ENCODE results near the gene OR1J2.

The OR1J2 gene, protein sequence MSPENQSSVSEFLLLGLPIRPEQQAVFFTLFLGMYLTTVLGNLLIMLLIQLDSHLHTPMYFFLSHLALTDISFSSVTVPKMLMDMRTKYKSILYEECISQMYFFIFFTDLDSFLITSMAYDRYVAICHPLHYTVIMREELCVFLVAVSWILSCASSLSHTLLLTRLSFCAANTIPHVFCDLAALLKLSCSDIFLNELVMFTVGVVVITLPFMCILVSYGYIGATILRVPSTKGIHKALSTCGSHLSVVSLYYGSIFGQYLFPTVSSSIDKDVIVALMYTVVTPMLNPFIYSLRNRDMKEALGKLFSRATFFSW

DNA sequence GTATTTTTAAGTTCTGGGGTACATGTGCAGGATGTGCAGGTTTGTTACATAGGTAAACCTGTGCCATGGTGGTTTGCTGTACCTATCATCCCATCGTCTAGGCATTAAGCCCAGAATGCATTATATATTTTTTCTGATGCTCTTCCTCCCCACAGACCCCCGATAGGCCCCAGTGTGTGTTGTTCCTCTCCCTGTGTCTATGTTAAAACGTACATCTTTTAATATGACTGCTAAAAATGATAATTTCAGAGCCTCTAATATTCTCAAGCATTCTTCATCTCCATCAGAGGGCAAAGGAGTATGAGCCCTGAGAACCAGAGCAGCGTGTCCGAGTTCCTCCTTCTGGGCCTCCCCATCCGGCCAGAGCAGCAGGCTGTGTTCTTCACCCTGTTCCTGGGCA lies at the start of gene OR1J2:
Gene OR1J2, plus strand, starts transcription at position 301 of the 400 bp plus-strand sequence. Its CDS starts 0 bp downstream, at position 301.
- H3K4me3 ChIP-seq (ENCODE audit: low read length) = no peak within 1 kb of the TSS
- no peak within 1 kb of the TSS for H2AFZ ChIP-seq (ENCODE audit: low read depth, low read length)
- no peaks in the 10 kb centered on the region for H3K36me3 ChIP-seq (ENCODE audit: insufficient read depth, low read length)
- H3K9me3 ChIP-seq (ENCODE audit: low read length) = no peaks in the 10 kb centered on the region
- H3K27me3 ChIP-seq (ENCODE audit: insufficient read depth, low read length) = peaks cover 8% of the 10 kb centered on the region
- H3K4me1 ChIP-seq (ENCODE audit: insufficient read depth, low read length) = no peaks in the 10 kb centered on the region

GRCh38 chr9:122463828-122464632 lies 46.6 kb upstream of the OR1J2 start:
- no peak overlapping the region for H3K4me3 ChIP-seq (ENCODE audit: low read length)
- H3K36me3 ChIP-seq (ENCODE audit: insufficient read depth, low read length) = no peaks in the 10 kb centered on the region
- no peaks in the 10 kb centered on the region for H3K9me3 ChIP-seq (ENCODE audit: low read length)
- no peak overlapping the region for H2AFZ ChIP-seq (ENCODE audit: low read depth, low read length)
- no peaks in the 10 kb centered on the region for H3K4me1 ChIP-seq (ENCODE audit: insufficient read depth, low read length)
- H3K27me3 ChIP-seq (ENCODE audit: insufficient read depth, low read length) = peaks cover 12% of the 10 kb centered on the region

GRCh38 chr9:122464633-122465567 lies 45.7 kb upstream of the OR1J2 start:
- Histone ChIP-seq H3K4me1 (ENCODE audit: insufficient read depth, low read length) (no peaks in the 10 kb centered on the region), H3K4me3 (ENCODE audit: low read length) (no peak overlapping the region), H3K9me3 (ENCODE audit: low read length) (no peaks in the 10 kb centered on the region), H3K27me3 (ENCODE audit: insufficient read depth, low read length) (peaks cover 12% of the 10 kb centered on the region), H3K36me3 (ENCODE audit: insufficient read depth, low read length) (no peaks in the 10 kb centered on the region), H2AFZ (ENCODE audit: low read depth, low read length) (no peak overlapping the region)

DNA sequence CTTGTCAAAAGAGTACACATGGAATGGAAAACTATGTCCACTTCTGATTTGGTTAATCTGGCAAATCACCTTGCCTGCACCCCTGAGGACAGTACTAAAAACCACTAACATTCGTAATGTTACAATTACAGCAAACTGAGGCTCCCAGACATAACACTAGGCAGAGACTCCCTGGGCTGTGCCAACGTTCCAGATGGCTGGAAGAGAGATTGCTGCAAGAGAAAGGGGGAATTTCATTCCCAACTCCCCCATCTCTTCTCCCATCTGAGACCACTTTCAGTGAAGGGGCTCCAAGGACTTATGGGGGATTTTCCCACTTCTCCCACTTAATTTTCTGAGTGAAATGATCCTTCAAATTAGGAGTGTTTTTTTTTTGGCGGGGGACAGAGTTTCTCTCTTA lies 44.1 kb upstream of the OR1J2 start:
- H3K27me3 ChIP-seq (ENCODE audit: insufficient read depth, low read length) = peaks cover 12% of the 10 kb centered on the region
- H3K9me3 ChIP-seq (ENCODE audit: low read length) = no peaks in the 10 kb centered on the region
- no peak overlapping the region for H2AFZ ChIP-seq (ENCODE audit: low read depth, low read length)
- no peaks in the 10 kb centered on the region for H3K4me1 ChIP-seq (ENCODE audit: insufficient read depth, low read length)
- no peaks in the 10 kb centered on the region for H3K36me3 ChIP-seq (ENCODE audit: insufficient read depth, low read length)
- H3K4me3 ChIP-seq (ENCODE audit: low read length) = no peak overlapping the region

DNA sequence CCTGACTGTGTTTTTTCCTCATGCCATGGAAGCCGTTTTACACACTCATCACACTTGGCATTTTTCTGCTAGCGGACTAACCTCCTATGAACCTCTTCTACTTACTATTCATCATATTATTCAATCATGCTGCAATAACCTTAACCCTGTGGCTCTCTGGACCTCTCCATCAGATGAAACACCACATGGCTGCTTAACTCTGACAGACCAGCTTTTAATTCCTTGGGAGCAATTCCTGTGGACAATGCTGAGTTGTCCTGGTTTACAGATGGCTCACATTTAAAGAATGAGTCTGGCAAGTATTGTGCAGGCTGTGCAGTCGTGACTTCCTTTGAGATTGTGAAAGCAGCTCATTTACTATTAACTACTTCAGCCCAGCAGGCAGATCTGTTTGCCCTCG lies 41.9 kb upstream of the OR1J2 start:
- peaks cover 12% of the 10 kb centered on the region for H3K27me3 ChIP-seq (ENCODE audit: insufficient read depth, low read length)
- no peak overlapping the region for H2AFZ ChIP-seq (ENCODE audit: low read depth, low read length)
- H3K36me3 ChIP-seq (ENCODE audit: insufficient read depth, low read length) = no peaks in the 10 kb centered on the region
- H3K4me3 ChIP-seq (ENCODE audit: low read length) = no peak overlapping the region
- no peaks in the 10 kb centered on the region for H3K4me1 ChIP-seq (ENCODE audit: insufficient read depth, low read length)
- no peaks in the 10 kb centered on the region for H3K9me3 ChIP-seq (ENCODE audit: low read length)

DNA sequence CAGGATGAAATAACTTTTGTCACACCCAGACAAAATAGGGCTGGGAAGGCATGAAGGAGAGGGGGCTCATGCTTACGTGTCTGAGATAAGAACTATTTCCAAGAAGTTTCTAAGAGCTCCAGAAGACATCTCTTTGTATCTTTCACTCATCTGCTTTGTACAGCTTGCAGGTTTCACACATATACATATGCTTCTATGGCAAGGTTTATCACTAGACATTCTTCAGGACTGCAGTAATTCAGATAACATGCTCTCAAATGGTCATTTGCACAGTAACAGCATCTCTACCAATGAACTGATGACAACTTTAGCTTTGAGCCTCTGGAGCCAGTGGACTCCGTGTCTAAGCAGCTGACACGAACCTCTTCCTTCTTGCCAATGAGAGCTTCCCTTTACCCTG lies 36.0 kb upstream of the OR1J2 start:
- Histone ChIP-seq H3K4me3 (ENCODE audit: low read length) (no peak overlapping the region), H3K27me3 (ENCODE audit: insufficient read depth, low read length) (peaks cover 11% of the 10 kb centered on the region), H2AFZ (ENCODE audit: low read depth, low read length) (no peak overlapping the region)

DNA sequence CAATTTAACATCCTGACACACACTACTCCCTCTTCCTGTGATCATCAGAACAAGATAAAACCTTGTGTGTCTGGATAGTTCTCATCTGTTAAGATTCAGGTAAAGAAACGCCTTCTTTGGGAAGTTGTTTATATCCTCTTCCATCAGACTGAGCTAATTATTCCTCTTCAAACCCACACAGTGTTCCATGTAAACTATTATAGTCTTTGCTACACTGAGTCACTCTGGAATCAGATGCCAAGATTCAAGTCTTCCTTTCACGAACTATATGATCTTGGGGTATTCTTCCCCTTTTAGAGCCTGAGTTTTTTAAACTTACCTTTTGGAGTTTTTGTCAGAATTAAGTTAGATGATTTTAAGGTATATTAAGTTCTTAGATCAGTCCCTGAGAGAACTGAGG lies 34.9 kb upstream of the OR1J2 start:
- Histone ChIP-seq H3K9me3 (ENCODE audit: low read length) (no peaks in the 10 kb centered on the region), H3K4me3 (ENCODE audit: low read length) (no peak overlapping the region), H2AFZ (ENCODE audit: low read depth, low read length) (no peak overlapping the region), H3K4me1 (ENCODE audit: insufficient read depth, low read length) (no peaks in the 10 kb centered on the region), H3K36me3 (ENCODE audit: insufficient read depth, low read length) (no peaks in the 10 kb centered on the region), H3K27me3 (ENCODE audit: insufficient read depth, low read length) (peaks cover 11% of the 10 kb centered on the region)

More for the DNA sequence above, 36.0 kb upstream of the OR1J2 start:
- Histone ChIP-seq H3K4me1 (ENCODE audit: insufficient read depth, low read length) (no peaks in the 10 kb centered on the region), H3K9me3 (ENCODE audit: low read length) (no peaks in the 10 kb centered on the region), H3K36me3 (ENCODE audit: insufficient read depth, low read length) (no peaks in the 10 kb centered on the region)

- peaks cover 11% of the 10 kb centered on the region for H3K27me3 ChIP-seq (ENCODE audit: insufficient read depth, low read length)
- H2AFZ ChIP-seq (ENCODE audit: low read depth, low read length) = no peak overlapping the region
- no peak overlapping the region for H3K4me3 ChIP-seq (ENCODE audit: low read length)
- H3K4me1 ChIP-seq (ENCODE audit: insufficient read depth, low read length) = no peaks in the 10 kb centered on the region
- H3K9me3 ChIP-seq (ENCODE audit: low read length) = no peaks in the 10 kb centered on the region
- no peaks in the 10 kb centered on the region for H3K36me3 ChIP-seq (ENCODE audit: insufficient read depth, low read length)
Observed at GRCh38 chr9:122477346-122477745, 33.3 kb upstream of the OR1J2 start.

DNA sequence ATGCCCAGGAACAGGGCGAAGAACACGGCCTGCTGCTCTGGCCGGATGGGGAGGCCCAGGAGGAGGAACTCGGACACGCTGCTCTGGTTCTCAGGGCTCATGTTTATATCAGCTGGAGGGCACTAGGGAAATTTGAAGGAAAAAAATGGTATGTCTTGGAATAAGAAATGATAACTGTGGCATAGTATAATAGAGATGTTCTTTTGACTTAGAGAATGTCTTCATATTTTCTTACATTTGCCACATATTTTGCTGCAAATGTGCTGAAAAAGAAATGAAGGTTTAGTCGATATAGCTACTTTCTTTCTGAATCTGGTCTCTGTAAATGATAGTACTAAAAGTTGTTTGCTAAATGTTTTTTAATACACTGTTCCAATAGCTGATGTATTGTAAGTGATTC lies 32.8 kb upstream of the OR1J2 start, which contains the start of gene OR1J1:
Gene OR1J1, minus strand, starts transcription at position 101 of the 400 bp plus-strand sequence. Its CDS starts 0 bp downstream, at position 101.
- Histone ChIP-seq H3K4me1 (ENCODE audit: insufficient read depth, low read length) (no peaks in the 10 kb centered on the region), H2AFZ (ENCODE audit: low read depth, low read length) (no peak within 1 kb of the TSS), H3K36me3 (ENCODE audit: insufficient read depth, low read length) (no peaks in the 10 kb centered on the region), H3K27me3 (ENCODE audit: insufficient read depth, low read length) (peaks cover 11% of the 10 kb centered on the region), H3K4me3 (ENCODE audit: low read length) (no peak within 1 kb of the TSS), H3K9me3 (ENCODE audit: low read length) (no peaks in the 10 kb centered on the region)

DNA sequence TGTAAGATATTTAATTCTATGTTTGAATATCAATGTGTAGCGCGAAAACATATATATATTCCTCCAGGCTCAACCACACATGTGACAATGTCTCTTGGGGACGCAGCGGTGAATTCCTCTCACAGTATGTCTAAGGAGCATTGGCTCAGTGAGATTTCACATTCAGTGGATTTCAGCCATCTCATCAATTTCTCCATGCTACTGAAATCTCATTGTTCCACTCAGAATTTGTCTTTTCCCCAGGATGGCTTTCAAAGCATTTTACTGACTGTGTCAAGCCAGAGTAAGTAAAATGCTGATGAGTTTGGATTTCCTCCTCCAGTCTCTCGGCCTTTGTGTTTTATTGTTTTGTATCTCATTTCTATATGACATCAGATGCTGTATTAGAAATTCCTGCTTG lies 31.5 kb upstream of the OR1J2 start:
- Histone ChIP-seq H3K27me3 (ENCODE audit: insufficient read depth, low read length) (peaks cover 11% of the 10 kb centered on the region), H3K36me3 (ENCODE audit: insufficient read depth, low read length) (no peaks in the 10 kb centered on the region)

DNA sequence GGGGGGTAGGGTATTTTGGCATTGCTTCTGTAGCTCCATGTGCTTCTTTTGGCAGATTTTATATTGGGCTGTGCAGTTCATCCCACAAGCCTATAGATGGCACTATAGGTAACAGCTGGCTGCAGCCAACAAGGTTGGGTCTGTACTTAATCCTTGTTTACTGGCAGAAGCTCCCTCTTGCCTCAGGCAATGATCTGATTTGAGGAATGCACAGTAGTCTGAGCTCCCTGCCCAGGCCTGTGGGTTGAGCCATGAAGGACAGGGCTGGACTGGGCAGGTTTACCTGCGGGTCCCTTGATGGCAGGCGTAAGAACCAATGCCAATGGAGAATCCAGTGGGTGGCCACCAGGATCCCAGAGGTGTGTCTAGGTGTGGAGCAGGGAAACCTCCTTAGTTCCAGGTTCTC lies 11.7 kb upstream of the OR1J2 start:
- Histone ChIP-seq H2AFZ (ENCODE audit: low read depth, low read length) (no peak overlapping the region), H3K27me3 (ENCODE audit: insufficient read depth, low read length) (peaks cover 6% of the 10 kb centered on the region), H3K36me3 (ENCODE audit: insufficient read depth, low read length) (no peaks in the 10 kb centered on the region), H3K9me3 (ENCODE audit: low read length) (no peaks in the 10 kb centered on the region), H3K4me3 (ENCODE audit: low read length) (no peak overlapping the region), H3K4me1 (ENCODE audit: insufficient read depth, low read length) (no peaks in the 10 kb centered on the region)

More for the DNA sequence above, 31.5 kb upstream of the OR1J2 start:
- no peak overlapping the region for H2AFZ ChIP-seq (ENCODE audit: low read depth, low read length)
- H3K4me3 ChIP-seq (ENCODE audit: low read length) = no peak overlapping the region
- H3K4me1 ChIP-seq (ENCODE audit: insufficient read depth, low read length) = no peaks in the 10 kb centered on the region
- H3K9me3 ChIP-seq (ENCODE audit: low read length) = no peaks in the 10 kb centered on the region

GRCh38 chr9:122506964-122507363 lies 3.6 kb upstream of the OR1J2 start:
- Histone ChIP-seq H3K27me3 (ENCODE audit: insufficient read depth, low read length) (peaks cover 11% of the 10 kb centered on the region), H3K4me1 (ENCODE audit: insufficient read depth, low read length) (no peaks in the 10 kb centered on the region), H3K4me3 (ENCODE audit: low read length) (no peak overlapping the region), H3K36me3 (ENCODE audit: insufficient read depth, low read length) (no peaks in the 10 kb centered on the region), H3K9me3 (ENCODE audit: low read length) (no peaks in the 10 kb centered on the region), H2AFZ (ENCODE audit: low read depth, low read length) (no peak overlapping the region)
